HL-60/S4 (cell line): Measurements from ENCODE around the gene TMPRSS3.

Source experiments
- in situ Hi-C: fragments of 300-500 bp; cut with MboI; formaldehyde crosslinking; loops from 2 replicates; pipeline ENCODE4 v1.14.3; 2022; ENCODE audit warnings: low sequenced_read_pairs

TMPRSS3 gene

DNA sequence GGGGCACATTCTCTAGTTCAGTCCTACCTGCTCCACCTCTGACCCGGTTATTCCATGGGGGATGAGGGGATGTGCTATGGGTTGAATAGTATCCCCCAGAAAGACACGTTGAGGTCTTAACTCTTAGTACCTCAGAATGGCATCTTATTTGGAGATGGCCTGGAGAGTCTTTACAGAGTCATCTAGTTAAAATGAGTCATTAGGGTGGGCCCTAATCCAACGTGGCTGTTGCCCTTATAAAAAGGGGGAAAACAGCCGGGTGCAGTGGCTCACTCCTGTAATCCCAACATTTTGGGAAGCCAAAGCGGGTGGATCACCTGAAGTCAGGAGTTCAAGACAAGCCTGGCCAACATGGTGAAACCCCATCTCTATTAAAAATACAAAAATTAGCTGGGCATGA lies 5.7 kb downstream of the TMPRSS3 start:
- in situ Hi-C loops: no loop called here

DNA sequence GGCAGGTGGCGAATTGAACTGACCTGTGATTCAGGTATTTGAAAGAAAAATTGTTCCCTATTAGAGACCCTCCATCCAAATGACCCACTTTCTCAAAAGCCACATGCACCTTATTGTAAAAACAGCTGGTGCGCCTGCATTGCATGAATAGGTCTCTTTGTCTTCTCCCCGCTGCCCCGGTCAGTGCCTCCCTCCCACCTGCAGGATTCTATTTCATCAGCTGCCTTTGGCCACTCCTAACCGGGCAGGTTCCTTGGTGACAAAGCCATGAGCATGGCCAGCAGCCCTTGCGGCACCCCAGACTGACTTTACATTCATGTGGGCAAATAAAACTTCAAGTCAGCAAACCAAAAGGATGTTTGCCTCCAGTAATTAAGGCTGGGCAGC lies 6.4 kb downstream of the TMPRSS3 start:
- in situ Hi-C loops: no loop called here

DNA sequence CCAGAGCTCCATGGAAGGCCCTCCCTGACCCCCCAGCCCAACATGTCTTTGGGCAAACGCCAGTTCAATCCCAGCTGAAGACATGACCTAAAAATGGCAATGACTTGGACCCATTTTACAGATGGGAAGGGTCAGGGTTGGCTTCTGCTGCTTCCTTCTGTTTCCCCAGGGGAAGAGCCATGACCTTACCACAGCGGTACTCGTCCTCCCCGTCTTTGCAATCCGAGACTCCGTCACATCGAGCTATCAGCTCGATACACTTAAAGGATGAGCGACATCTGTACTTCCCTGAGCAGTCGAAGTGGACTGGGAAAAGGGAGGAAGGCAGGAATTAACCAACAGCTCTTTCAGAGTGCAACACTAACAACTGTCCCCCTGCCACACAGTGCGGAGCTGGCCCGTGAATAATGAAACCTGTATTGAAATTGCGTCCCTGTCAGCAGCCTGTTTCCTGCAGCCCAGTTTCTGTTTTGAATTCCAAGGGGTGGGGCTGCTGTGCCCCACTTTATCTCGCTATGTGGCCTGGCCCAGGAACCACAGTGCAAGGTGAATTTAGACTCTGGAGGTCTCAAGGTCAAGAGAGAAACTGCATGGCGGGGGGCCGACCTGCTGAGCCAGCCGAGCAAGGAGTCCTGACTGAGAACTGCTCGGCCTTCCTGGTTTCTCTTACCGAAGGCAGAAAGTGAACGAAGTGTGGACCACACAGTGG lies 7.0 kb downstream of the TMPRSS3 start:
- in situ Hi-C loops: no loop called here

DNA sequence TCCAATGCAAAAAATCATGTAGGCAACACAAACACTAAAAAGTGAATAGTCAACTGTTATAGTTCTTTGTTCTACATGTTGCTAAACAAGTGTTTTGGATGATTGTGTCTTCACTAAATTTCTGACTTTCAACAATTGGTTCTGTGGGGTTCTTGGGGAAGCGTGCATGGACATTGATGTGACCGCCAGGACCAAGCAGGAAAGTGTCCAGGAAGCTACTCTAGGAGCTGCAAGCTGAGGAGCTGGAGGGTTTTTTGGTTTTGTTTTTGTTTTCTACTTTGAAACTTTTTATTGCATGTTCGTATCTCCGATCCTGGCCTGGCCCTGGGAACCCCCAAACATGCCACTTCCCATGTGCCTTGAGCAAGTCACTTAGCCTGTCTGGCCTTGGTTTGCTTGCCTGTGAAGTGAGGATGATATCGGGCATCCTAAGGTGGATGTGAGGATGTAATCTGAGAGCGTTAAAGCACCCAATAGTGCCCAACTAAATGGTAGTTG lies 8.0 kb downstream of the TMPRSS3 start:
- in situ Hi-C loops: no loop called here

DNA sequence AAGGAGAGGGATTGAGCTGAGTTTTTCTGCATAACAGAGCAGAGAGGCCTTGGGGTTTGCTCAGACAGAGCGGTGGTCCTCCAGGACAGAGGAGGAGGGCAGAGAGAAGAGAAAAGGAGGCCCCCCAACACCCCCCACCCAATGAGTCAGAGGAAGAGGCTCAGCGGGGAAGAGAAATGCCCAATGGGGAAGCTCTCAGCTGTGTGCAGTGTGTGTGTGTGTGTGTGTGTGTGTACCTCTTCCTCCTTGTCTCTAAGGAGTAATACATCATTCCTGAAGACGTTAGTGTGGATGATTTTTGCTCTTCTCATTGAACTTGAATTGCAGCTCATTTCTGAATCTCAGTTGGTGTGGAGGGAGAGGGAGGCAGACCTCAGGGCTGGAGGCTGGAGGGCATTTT lies 8.7 kb downstream of the TMPRSS3 start:
- in situ Hi-C loops: no loop called here

DNA sequence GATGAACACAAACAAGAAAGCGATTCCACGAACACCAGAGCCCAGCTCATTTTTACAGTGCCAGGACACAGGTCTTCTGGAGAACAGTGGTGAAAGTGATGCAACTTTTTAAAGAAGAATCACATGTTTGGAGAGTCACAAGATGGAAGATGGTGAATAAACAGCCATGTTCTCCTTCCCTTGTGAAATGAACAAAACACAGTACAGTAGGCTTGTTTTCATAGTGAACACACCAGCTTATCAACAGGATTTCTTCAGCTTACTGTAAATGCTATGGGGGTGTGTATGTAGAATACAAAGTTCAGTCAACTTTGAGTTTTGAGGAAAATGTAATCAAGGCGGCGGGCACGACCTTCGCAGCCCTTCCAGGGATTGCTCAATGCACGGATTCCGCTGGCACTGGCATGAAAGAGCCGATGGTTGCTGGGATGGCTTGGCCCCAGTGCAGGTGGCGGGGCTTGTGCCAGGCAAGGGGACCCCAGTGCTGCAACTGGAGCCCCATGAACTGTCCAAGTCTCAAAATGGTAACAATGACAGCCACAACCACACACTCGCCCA lies 9.7 kb downstream of the TMPRSS3 start:
- in situ Hi-C loops: no loop called here

DNA sequence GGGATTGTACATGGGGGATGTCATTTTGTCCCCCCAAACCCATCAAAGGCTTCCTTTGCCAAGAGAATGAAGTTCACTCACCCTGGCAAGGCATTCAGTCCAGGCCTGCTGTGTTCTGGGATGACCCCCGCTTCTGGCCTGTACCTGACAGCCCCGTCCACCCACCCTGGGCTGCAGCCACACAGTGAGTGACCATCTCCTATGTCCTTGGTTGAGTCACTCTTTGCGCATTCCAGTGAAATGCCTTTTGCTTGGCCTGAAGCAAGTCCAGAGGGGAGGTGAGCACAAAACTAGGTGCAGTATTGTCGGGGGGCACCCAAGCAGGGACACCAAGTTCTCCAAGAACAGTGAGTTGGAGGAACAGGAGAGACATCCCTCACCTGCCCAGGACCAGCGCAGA lies 10.2 kb downstream of the TMPRSS3 start:
- in situ Hi-C loops: no loop called here

DNA sequence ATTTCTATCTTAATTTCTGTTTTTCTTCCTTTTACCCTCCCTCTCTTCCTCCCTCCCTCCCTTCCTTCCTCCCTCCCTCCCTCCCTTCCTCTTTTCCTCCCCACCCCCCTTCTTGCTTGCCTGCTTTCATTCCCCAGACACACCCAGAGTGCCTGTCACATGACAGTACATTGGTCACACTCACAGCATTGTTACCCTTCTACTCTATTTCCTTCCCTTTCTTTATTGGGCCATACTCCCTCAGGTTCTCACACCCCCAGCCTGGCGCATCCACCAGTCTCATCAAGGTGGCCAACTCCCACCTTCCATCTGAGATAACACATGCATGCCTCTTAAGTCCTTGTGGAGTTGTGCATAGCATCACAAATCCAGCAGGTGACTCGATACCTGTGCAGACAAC lies 10.9 kb downstream of the TMPRSS3 start:
- in situ Hi-C loops: no loop called here

DNA sequence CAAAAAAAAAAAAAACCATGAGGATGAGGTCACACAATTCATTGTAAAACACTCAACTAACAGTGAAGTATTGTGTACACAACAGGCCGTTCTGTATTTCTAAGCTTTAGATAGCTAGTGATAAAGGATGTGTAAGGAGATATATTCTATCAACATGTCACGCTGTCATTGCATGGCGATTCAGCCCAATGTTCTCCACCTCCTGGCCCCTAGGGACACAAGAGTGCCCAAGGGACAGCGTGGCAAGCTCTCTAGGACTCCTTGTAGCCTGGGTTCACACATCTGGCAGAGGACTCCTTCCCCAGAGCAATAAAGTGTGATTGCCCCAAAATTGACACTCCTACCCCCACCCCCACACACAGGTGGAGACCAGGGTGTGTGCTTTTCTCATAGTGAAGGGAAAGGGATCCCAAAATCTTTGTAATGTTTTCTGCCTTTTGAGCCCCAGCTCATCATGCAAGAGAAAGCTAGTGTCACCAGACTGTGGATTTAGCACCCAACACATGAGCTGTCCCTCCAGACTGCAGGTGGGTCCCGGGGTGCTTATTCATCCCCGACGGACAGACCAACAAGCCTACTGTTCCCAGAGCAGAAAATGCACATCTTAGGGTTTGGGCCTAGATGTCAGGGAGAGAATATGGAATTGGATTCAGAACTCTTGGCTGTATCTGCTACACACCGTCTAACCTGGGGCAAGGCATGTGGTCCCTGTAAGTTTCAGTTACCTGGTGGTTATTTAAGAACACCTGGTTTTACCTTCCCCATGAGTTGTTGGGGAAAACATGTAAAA lies 11.5 kb downstream of the TMPRSS3 start:
- in situ Hi-C loops: no loop called here

DNA sequence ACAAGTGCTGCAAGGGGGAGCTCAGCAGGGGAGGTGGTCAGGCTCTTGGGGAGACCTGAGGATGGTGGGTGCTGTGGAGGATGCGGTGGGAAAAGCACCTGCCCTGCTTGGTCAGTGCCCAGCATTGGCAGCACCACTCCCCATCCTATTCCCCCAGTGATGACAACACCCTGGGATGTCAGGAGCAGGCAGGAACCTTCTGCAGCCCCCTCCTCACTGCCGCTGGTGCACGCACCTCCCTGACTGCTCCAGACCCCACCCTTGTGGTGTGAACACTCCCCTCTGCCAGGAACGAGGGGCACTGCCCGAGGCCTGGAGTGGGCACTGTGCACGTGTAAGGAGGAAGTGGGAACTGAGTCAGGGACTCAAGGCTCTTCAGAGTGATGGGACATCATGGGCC lies 12.5 kb downstream of the TMPRSS3 start:
- in situ Hi-C loops: no loop called here

DNA sequence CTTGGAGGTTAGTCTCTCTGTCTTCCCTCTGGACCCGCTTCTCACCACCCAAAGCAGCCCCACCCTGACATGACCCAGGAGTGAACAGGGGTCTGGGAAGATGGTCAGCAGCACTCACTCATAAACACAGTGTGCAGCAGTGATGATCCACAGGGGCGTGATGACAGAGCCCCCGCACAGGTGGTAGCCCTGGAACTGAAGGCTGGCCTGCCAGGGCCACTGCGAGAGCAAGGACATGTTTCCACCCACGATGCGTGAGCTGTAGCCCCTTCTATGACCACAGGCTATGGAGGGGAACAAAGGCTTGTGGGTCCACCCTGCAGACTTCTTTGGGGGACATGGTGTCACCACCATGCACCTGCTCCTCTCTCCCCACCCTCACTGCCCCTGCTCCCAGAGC lies 12.9 kb downstream of the TMPRSS3 start:
- in situ Hi-C loops: no loop called here

DNA sequence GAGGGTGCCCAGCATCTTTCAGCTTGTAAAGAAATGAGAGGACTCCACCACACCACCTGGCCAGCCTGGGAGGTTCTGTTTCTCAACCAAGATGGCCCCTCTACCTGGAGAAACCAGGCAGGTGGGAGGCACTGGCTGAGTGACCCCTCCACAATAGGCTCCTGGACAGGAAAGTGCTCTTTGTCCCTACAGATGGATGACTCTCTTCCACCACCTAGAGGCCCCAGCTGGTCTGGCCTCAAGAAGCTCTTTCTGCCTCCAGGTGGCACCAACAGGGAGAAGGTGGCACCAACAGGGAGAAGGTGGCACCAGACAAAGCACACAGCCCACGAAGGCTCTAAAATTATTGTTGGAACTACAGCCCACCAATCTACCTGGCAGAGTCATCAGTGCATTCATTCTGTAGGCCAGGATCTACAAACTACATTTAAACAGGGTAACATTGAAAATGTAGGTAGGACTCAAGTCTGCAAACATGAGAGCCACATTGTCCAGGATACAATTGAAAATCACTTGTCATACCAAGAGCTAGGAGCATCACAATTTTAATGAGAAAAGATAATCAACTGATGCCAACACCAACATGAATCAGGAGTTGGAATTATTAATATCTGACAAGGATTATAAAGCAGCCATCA lies 14.4 kb downstream of the TMPRSS3 start:
- in situ Hi-C loops: no loop called here

DNA sequence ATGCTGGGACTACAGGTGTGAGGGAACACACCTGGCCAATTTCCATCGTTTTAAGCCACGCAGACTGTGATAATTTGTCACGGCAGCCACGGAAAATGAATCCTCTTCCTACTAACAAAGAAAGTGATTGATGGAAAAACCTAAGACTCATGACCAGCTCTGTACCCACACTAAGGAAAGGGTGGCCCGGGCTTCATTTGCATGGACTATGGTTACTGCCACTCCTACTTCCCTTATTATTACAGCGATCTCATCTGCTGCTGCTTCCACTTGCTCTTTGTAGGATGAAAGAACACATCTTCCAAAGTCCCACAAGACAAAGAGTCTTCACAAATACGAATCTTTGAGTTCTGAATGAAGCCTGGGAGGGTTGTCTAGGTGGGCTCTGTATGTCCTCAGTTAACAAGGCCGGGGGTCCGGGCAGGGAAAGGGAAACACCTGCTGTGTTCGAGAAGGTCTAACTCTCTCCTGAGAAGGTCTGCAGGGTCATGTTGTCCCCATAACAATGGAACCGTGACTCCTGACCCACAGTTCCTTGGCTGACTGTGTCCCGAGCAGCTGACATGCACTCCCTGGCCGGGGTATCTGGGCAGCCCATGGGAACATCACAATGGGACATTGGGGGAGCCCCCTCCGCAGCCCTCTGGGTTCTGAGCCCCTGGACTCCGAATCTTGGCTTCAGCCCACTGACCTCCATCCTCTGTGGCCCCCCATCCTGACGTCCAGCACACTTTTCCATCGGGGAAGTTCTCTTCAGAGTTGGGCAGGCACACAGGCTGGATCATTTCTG lies 16.2 kb downstream of the TMPRSS3 start:
- in situ Hi-C loops: loop anchor here (10.0 kb wide), 1 partner anchor 55 kb away; no protein-coding TSS in a partner anchor

DNA sequence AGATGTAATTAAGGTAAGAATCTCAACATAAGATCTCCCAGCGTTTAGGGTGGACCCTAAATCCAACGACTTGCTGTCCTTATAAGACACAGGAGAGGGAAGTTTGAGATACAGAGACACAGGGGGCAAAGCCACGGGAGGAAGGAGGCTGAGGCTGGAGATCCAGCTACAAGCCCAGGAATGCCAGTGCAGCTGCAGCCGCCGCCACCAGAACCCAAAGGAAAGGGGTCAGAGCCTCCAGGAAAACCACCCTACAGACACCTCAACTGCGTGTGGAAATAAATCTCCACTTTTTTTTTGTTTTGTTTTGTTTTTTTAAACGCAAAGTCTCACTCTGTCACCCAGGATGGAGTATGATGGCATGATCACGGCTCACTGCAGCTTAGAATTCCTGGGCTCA lies 17.4 kb downstream of the TMPRSS3 start:
- in situ Hi-C loops: loop anchor here (10.0 kb wide), 1 partner anchor 54 kb away; no protein-coding TSS in a partner anchor

DNA sequence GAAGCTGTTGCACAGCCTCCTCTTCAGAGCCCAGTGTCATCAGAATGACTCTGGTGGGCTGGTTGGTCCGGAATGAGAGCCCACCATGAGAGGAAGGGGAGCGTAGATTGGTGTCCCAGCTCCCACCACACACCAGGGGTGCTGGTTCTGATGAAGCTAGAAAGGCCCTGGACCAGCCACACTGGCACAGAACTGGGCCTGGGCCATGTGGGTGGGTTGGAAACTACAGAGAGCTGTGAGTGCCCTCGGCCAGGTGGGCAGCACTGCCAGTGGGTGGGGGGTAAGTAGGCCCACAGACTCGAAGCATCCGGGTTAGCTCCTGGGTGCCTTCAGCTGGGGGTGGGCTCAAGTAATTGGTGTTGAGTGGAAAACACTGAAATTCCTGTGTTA lies 17.9 kb downstream of the TMPRSS3 start:
- in situ Hi-C loops: loop anchor here (10.0 kb wide), 1 partner anchor 53 kb away; no protein-coding TSS in a partner anchor

DNA sequence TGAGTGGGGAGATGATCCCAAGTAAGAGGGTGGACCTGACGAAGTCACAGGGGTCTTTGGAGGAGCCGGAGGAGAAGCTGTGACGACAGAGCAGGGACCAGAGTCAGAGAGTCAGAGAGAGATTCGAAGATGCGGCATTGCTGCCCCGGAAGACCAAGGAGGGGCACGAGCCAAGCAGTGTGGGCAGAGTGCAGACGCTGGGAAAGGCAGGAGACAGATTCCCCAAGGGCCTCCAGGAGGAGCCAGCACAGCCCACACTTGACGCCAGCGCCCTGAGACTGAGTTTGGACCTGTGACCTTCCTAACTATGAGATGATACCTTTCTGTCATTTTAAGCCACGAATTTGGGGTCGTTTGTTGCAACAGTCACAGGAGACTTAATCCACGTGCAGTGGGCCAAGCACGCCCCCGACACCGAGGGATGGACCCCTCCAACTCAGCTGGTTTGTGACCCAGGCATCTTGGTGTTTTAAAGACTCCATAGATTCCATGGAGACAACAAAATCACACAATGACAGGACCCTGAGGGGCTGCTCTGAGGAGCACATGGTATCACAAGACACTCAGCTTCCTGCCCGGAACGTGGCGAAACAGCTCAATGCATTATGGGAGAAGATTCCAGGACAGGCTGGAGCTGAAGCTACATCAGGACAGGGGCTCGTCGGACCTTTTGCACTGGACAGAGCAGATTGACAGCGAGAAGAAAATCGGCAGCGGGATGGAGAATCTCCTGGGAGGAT lies 18.5 kb downstream of the TMPRSS3 start:
- in situ Hi-C loops: loop anchor here (10.0 kb wide), 1 partner anchor 53 kb away; no protein-coding TSS in a partner anchor

DNA sequence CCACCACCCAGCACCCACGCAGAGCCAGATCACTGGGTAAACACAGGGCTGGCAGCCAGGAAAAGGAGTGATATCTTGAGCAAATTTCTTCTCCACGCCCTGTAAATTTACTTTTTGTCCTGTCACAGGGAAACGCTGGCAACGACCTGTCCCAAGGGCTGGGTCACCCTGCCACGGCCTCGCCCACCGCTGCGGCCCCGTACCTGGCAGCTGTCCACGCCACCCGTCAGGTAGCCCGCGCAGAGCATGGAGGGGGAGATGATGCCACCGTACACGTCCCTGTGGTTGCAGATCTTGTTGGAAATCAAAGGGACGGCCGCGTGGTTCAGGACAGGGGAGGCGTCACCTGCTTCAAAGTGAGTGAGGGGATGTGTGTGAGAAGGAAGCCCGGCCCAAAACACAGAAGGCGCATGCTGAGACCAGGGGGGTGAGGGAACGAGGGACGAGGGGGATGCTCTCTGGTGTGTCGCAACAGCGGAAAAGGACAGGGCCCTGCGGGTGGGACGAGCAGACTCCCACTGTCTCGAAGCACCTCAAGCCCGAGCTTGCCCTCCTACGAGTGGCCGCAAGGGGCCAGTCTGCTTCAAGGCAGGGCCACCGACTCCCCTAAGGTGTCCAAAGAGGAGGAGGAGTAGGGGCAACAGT lies 19.4 kb downstream of the TMPRSS3 start:
- in situ Hi-C loops: loop anchor here (10.0 kb wide), 1 partner anchor 52 kb away; no protein-coding TSS in a partner anchor

DNA sequence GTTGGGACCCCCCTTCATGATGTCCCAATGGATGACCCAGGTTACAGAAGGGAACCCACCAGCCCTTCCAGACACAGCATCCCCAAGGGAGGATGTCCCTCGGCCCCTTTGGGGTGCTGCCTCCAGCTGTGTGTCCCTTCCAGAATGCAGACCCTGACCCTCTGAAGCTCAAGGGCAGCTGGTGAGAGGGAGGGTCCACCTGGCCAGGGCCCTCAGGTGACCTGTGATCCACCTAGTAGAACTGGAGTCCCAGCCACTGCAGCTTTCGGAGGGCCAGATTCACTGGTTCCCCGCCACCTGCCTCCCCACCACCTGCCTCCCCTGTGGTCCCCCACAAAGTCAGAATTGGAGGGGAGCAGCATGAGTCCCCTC lies 19.9 kb downstream of the TMPRSS3 start:
- in situ Hi-C loops: loop anchor here (10.0 kb wide), 1 partner anchor 51 kb away; no protein-coding TSS in a partner anchor

DNA sequence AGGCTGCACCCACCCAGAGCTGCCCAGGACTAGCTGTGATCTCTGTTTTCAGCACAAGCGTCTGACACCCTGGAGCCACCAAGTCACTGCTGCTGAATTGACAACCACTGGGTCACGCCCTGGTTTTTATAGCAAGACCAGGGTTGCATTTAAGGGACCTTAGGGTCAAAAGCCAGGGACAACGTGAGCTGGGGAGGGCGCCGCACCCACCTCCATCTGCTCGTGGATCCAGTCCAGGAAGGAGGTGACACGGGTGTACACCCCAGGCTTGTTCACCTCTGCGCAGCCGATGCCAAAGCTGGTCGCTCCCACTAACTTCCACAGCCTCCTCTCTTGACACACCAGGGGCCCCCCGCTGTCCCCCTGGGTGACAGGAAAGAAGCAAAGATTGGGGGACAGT lies 20.3 kb downstream of the TMPRSS3 start:
- in situ Hi-C loops: loop anchor here (10.0 kb wide), 1 partner anchor 51 kb away; no protein-coding TSS in a partner anchor
